ENCODE data around the gene IGFBP5.

The IGFBP5 gene

GRCh38 chr2:216643986-216644659 lies 51.2 kb downstream of the IGFBP5 start:
- no peak for TF ChIP-seq CTCF (IDR thresholded peaks at IDR 0.05)
- DNase-seq (ENCODE audit: low spot score) = no peak
- H3K4me3 ChIP-seq = peak overlapping the region; percentile 19
- peak overlapping the region; percentile 6 to 79 for H3K27ac ChIP-seq

GRCh38 chr2:216637472-216637871 lies 57.9 kb downstream of the IGFBP5 start:
- Histone ChIP-seq H3K27ac (peak overlapping the region; percentile 47 to 89), H3K4me3 (peak overlapping the region; percentile 89)
- DNase-seq (ENCODE audit: low spot score) = no peak
- no peak for TF ChIP-seq CTCF (IDR thresholded peaks at IDR 0.05)

GRCh38 chr2:216636551-216637450 lies 58.5 kb downstream of the IGFBP5 start:
- no peak for DNase-seq (ENCODE audit: low spot score)
- H3K4me3 ChIP-seq = peak overlapping the region; percentile 89
- H3K27ac ChIP-seq = peak overlapping the region; percentile 47 to 89
- no peak for TF ChIP-seq CTCF (IDR thresholded peaks at IDR 0.05)

GRCh38 chr2:216635701-216636550 lies 59.4 kb downstream of the IGFBP5 start:
- no peak for TF ChIP-seq CTCF (IDR thresholded peaks at IDR 0.05)
- peak; percentile 82 for DNase-seq (ENCODE audit: low spot score)
- H3K4me3 ChIP-seq = peak overlapping the region; percentile 89
- H3K27ac ChIP-seq = peak overlapping the region; percentile 47 to 89

- no peak for DNase-seq (ENCODE audit: low spot score)
- Histone ChIP-seq H3K27ac (peak overlapping the region; percentile 47 to 89), H3K4me3 (peak overlapping the region; percentile 89)
- no peak for TF ChIP-seq CTCF (IDR thresholded peaks at IDR 0.05)
Measured at GRCh38 chr2:216635171-216635570, 60.2 kb downstream of the IGFBP5 start.

GRCh38 chr2:216634370-216635148 lies 60.8 kb downstream of the IGFBP5 start:
- DNase-seq (ENCODE audit: low spot score) = no peak
- TF ChIP-seq CTCF (IDR thresholded peaks at IDR 0.05) = no peak

More at GRCh38 chr2:216634370-216635148, 60.8 kb downstream of the IGFBP5 start:
- Histone ChIP-seq H3K27ac (peak overlapping the region in 1 of 2 donors; percentile 89), H3K4me3 (peak overlapping the region; percentile 89)
